SU-DHL-6 (cell line): ENCODE data around the gene KCTD6.

ENCODE experiments used
- H2AFZ ChIP-seq: fragments of 200-600 bp; sonication (generic); 2 replicates; pipeline ENCODE4 v1.6.1; 2014; ENCODE audit warnings: low read depth, mild to moderate bottlenecking, moderate library complexity, mixed read lengths, antibody characterized with exemption, low read length; ENCODE audit not compliant: severe bottlenecking
- H3F3A ChIP-seq: fragments of 200-600 bp; shearing (Covaris generic); 2 replicates; pipeline ENCODE4 v1.6.0; 2016; ENCODE audit warnings: antibody characterized with exemption, mild to moderate bottlenecking; ENCODE audit not compliant: insufficient read depth
- H3K27ac ChIP-seq: fragments of 200-600 bp; sonication (generic); 2 replicates; pipeline ENCODE4 v1.5.1; 2016; ENCODE audit warnings: low read depth, mild to moderate bottlenecking, low read length, moderate library complexity, mixed read lengths
- H3K27me3 ChIP-seq: fragments of 200-600 bp; sonication (generic), shearing (Covaris generic); 2 replicates; pipeline ENCODE4 v1.6.0; 2014; ENCODE audit warnings: mild to moderate bottlenecking, low read length
- H3K36me3 ChIP-seq: fragments of 200-600 bp; sonication (generic); 2 replicates; pipeline ENCODE4 v1.6.1; 2014; ENCODE audit warnings: mild to moderate bottlenecking, low read length, mixed read lengths
- H3K4me2 ChIP-seq: fragments of 300-600, 200-600 bp; shearing (Covaris generic), sonication (generic); 2 replicates; pipeline ENCODE4 v1.6.0; 2014; ENCODE audit warnings: low read length, low read depth, mild to moderate bottlenecking; ENCODE audit not compliant: poor library complexity, severe bottlenecking
- H3K4me3 ChIP-seq: fragments of 200-600 bp; sonication (generic); 2 replicates; pipeline ENCODE4 v1.5.1; 2014; ENCODE audit warnings: antibody characterized with exemption, low read length, mild to moderate bottlenecking, mixed read lengths; ENCODE audit not compliant: insufficient read depth, poor library complexity, severe bottlenecking
- H3K79me2 ChIP-seq: fragments of 200-600 bp; sonication (generic); 2 replicates; pipeline ENCODE4 v1.6.1; 2014; ENCODE audit warnings: mild to moderate bottlenecking, low read length, moderate library complexity; ENCODE audit not compliant: insufficient read depth
- H3K9ac ChIP-seq: fragments of 200-600 bp; sonication (generic); 2 replicates; pipeline ENCODE4 v1.7.0; 2014; ENCODE audit warnings: mild to moderate bottlenecking, low read length
- H3K9me2 ChIP-seq: fragments of 200-600 bp; sonication (generic); replicated peaks from 2 replicates; pipeline ENCODE4 v1.6.1; 2014; ENCODE audit warnings: low read length; ENCODE audit not compliant: insufficient read depth
- H3K9me3 ChIP-seq: fragments of 200-600 bp; sonication (generic); 2 replicates; pipeline ENCODE4 v1.6.1; 2014; ENCODE audit warnings: low read length, mixed read lengths; ENCODE audit not compliant: insufficient read depth
- H4K20me1 ChIP-seq: fragments of 200-600 bp; sonication (generic); 2 replicates; pipeline ENCODE4 v1.6.1; 2014; ENCODE audit warnings: low read depth, mild to moderate bottlenecking, antibody characterized with exemption, low read length, moderate library complexity, mixed read lengths
- CTCF ChIP-seq: fragments of 200-600 bp; sonication (generic); IDR thresholded peaks from one replicate; pipeline ENCODE4 v1.5.1; 2017; ENCODE audit warnings: antibody characterized with exemption, mild to moderate bottlenecking, low read length, moderate library complexity; ENCODE audit not compliant: insufficient read depth, poor library complexity, severe bottlenecking
- EZH2phosphoT487 ChIP-seq: fragments of 200-600 bp; sonication (generic), shearing (Covaris generic); conservative IDR thresholded peaks from 2 replicates; pipeline ENCODE4 v1.6.1; 2018; ENCODE audit warnings: mild to moderate bottlenecking, antibody characterized with exemption, low read length, moderate library complexity, mixed read lengths

KCTD6 gene

GRCh38 chr3:58474348-58474911 lies 17.5 kb upstream of the KCTD6 start:
- H3F3A ChIP-seq = no peaks in the 10 kb centered on the region
- H3K79me2 ChIP-seq = no peaks in the 10 kb centered on the region
- H3K9me2 ChIP-seq = no peaks in the 10 kb centered on the region
- no peak overlapping the region for H3K4me2 ChIP-seq
- H3K27ac ChIP-seq = no peak overlapping the region
- TF ChIP-seq CTCF (no peak), EZH2phosphoT487 (no peak)
- H3K4me3 ChIP-seq = no peak overlapping the region
- H3K9me3 ChIP-seq = no peaks in the 10 kb centered on the region
- H4K20me1 ChIP-seq = no peaks in the 10 kb centered on the region
- H3K36me3 ChIP-seq = no peaks in the 10 kb centered on the region
- no peak overlapping the region for H3K9ac ChIP-seq
- H3K27me3 ChIP-seq = no peaks in the 10 kb centered on the region
- H2AFZ ChIP-seq = no peak overlapping the region

GRCh38 chr3:58474967-58475578 lies 16.8 kb upstream of the KCTD6 start:
- Histone ChIP-seq H2AFZ (no peak overlapping the region), H3K27me3 (no peaks in the 10 kb centered on the region), H3K36me3 (no peaks in the 10 kb centered on the region), H3K9me2 (no peaks in the 10 kb centered on the region), H3K79me2 (no peaks in the 10 kb centered on the region), H3K9ac (no peak overlapping the region), H3K9me3 (no peaks in the 10 kb centered on the region), H3K4me3 (no peak overlapping the region), H3K27ac (no peak overlapping the region), H3K4me2 (no peak overlapping the region), H4K20me1 (no peaks in the 10 kb centered on the region), H3F3A (no peaks in the 10 kb centered on the region)
- TF ChIP-seq EZH2phosphoT487 = no peak
- no peak for TF ChIP-seq CTCF

DNA sequence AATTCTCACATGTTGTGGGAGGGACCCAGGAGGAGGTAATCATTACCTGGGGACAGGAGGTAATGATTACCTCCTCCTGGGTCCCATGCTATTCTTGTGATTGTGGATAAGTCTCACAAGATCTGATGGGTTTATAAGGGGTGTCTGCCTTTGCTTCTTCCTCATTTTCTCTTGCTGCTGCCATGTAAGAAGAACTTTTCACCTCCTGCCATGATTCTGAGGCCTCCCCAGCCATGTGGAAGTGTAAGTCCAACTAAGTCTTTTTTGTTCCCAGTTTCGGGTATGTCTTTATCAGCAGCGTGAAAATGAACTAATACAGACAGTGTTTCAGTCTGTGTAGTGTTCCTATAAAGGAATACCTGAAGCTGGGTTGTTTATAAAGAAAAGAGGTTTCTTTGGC lies 13.1 kb upstream of the KCTD6 start:
- no peaks in the 10 kb centered on the region for H3K9me2 ChIP-seq
- H2AFZ ChIP-seq = no peak overlapping the region
- H3F3A ChIP-seq = no peaks in the 10 kb centered on the region
- no peaks in the 10 kb centered on the region for H3K79me2 ChIP-seq
- H3K9me3 ChIP-seq = no peaks in the 10 kb centered on the region
- no peak overlapping the region for H3K27ac ChIP-seq
- no peaks in the 10 kb centered on the region; the same call in 1 of the 2 replicates for H3K27me3 ChIP-seq
- TF ChIP-seq CTCF (no peak), EZH2phosphoT487 (no peak)
- no peak overlapping the region for H3K4me3 ChIP-seq
- H3K4me2 ChIP-seq = no peak overlapping the region
- no peak overlapping the region for H3K9ac ChIP-seq
- H3K36me3 ChIP-seq = no peaks in the 10 kb centered on the region
- H4K20me1 ChIP-seq = no peaks in the 10 kb centered on the region
